HCT116 (cell line): ENCODE measurements around the gene PHF1. TPM values are rescaled to one million over a fixed set of nuclear protein-coding genes. Genes with fewer than 3 reads are reported as not detected.

Experiments
- ATAC-seq: fragments of 200-7000 bp; cut with Tn5 transposase; 2 replicates; pipeline ENCODE4 v1.9.1; 2020; ENCODE audit warnings: mild to moderate bottlenecking, moderate library complexity
- BruUV-seq: library from RNA; stranded (reverse); fragments of 400-500 nt; replicated peaks from 2 replicates; lab custom pipeline; 2021; lab: Mats Ljungman, UMichigan
- CTCF ChIA-PET: fragments of 300-600 bp; sonication (Branson Sonifier 250); formaldehyde crosslinking; loops from one replicate; lab custom pipeline; 2021; ENCODE audit warnings: antibody characterized with exemption; lab: Charles Lee
- POLR2A ChIA-PET: fragments of 300-600, 350-600 bp; sonication (Branson Sonifier 250); formaldehyde crosslinking; loops from one replicate; lab custom pipeline; 2021; ENCODE audit warnings: antibody characterized with exemption; lab: Charles Lee
- RAD21 ChIA-PET, 2 experiments: fragments of 300-600 bp; sonication (Branson Sonifier 250); formaldehyde crosslinking; loops; one replicate each; lab custom pipeline; 2023; ENCODE audit warnings: low total read pairs in 2 of 2; ENCODE audit not compliant: uncharacterized antibody in 2 of 2, unreplicated experiment in 2 of 2, low non-redundant PET in 1 of 2; lab: Charles Lee
- DNase-seq: peaks from one replicate; pipeline ENCODE4 v3.0.0-alpha.2; 2010; ENCODE audit warnings: low read depth, low spot score
- H2AFZ ChIP-seq: fragments of 200-600 bp; shearing (Covaris generic), sonication (generic); 2 replicates; pipeline ENCODE4 v1.6.1; 2017; ENCODE audit warnings: low read depth, mixed run types, mixed read lengths, antibody characterized with exemption, low read length; ENCODE audit not compliant: poor library complexity, severe bottlenecking
- H3K27ac ChIP-seq: 2 replicates; pipeline ENCODE4 v1.5.1; 2012; ENCODE audit warnings: low read depth, low read length
- H3K27me3 ChIP-seq: fragments of 200-600 bp; sonication (generic); 2 replicates; pipeline ENCODE4 v1.6.1; 2016; ENCODE audit warnings: mixed run types, low read length, mixed read lengths; ENCODE audit not compliant: insufficient read depth
- H3K36me3 ChIP-seq, 2 experiments: fragments of 200-500 bp in 1 of 2; fragments of 200-600 bp in 1 of 2; sonication (Bioruptor generic) in 1 of 2; sonication (generic) in 1 of 2; 2 replicates each; pipeline versions ENCODE4 v1.5.1 to v1.6.1; 2014 to 2016; ENCODE audit warnings: low read length in 2 of 2, inconsistent platforms in 1 of 2, mixed read lengths in 1 of 2, mixed run types in 1 of 2; ENCODE audit not compliant: insufficient read depth in 2 of 2, control insufficient read depth in 1 of 2
- H3K4me1 ChIP-seq, 2 experiments: fragments of 200-600 bp in 1 of 2; sonication (generic) in 1 of 2; 2 replicates each; pipeline versions ENCODE4 v1.5.1 to v1.6.1; 2012 to 2017; ENCODE audit warnings: low read length in 2 of 2, inconsistent platforms in 1 of 2, mild to moderate bottlenecking in 1 of 2, mixed read lengths in 1 of 2, mixed run types in 1 of 2, moderate library complexity in 1 of 2; ENCODE audit not compliant: insufficient read depth in 2 of 2, control insufficient read depth in 1 of 2
- H3K4me2 ChIP-seq: fragments of 200-600 bp; sonication (generic); 2 replicates; pipeline ENCODE4 v1.6.1; 2017; ENCODE audit warnings: mixed run types, low read length, mixed read lengths
- H3K4me3 ChIP-seq, 2 experiments: fragments of 200-600 bp in 1 of 2; sonication (generic) in 1 of 2; replicated peaks in 1 of 2; 2 replicates each; pipeline ENCODE4 v1.5.1; 2011 to 2016; ENCODE audit warnings: low read length in 2 of 2, control low read depth in 1 of 2, low read depth in 1 of 2, mild to moderate bottlenecking in 1 of 2, mixed read lengths in 1 of 2, mixed run types in 1 of 2
- H3K79me2 ChIP-seq: fragments of 200-600 bp; sonication (generic); 2 replicates; pipeline ENCODE4 v1.6.1; 2017; ENCODE audit warnings: mild to moderate bottlenecking, mixed run types, low read length, moderate library complexity, mixed read lengths; ENCODE audit not compliant: insufficient read depth
- H3K9ac ChIP-seq: fragments of 200-600 bp; sonication (generic); 2 replicates; pipeline ENCODE4 v1.6.1; 2016; ENCODE audit warnings: low read length, mixed read lengths
- H3K9me2 ChIP-seq: fragments of 200-600 bp; sonication (generic), shearing (Covaris generic); 2 replicates; pipeline ENCODE4 v1.6.1; 2017; ENCODE audit warnings: mixed run types, mild to moderate bottlenecking, moderate library complexity; ENCODE audit not compliant: insufficient read depth
- H3K9me3 ChIP-seq, 2 experiments: fragments of 200-500 bp in 1 of 2; fragments of 200-600 bp in 1 of 2; sonication (Bioruptor generic) in 1 of 2; sonication (generic) in 1 of 2; 2 replicates each; pipeline ENCODE4 v1.6.1; 2014 to 2017; ENCODE audit warnings: low read length in 2 of 2, mixed read lengths in 2 of 2, inconsistent platforms in 1 of 2, low read depth in 1 of 2, mild to moderate bottlenecking in 1 of 2, mixed run types in 1 of 2, moderate library complexity in 1 of 2; ENCODE audit not compliant: control insufficient read depth in 1 of 2, insufficient read depth in 1 of 2
- H4K20me1 ChIP-seq: fragments of 200-600 bp; sonication (generic), shearing (Covaris generic); 2 replicates; pipeline ENCODE4 v1.6.1; 2017; ENCODE audit warnings: mixed run types, mild to moderate bottlenecking, moderate library complexity; ENCODE audit not compliant: insufficient read depth
- CBX3 ChIP-seq: IDR thresholded peaks from 2 replicates; pipeline ENCODE4 v1.6.1; 2012; ENCODE audit warnings: low read depth
- CEBPB ChIP-seq: IDR thresholded peaks from 2 replicates; pipeline ENCODE4 v1.6.1; 2012; ENCODE audit warnings: low read depth
- EGR1 ChIP-seq: IDR thresholded peaks from 2 replicates; pipeline ENCODE4 v1.6.1; 2012; ENCODE audit warnings: low read depth
- ELF1 ChIP-seq: IDR thresholded peaks from 2 replicates; pipeline ENCODE4 v1.6.1; 2012; ENCODE audit warnings: low read depth, borderline replicate concordance
- JUND ChIP-seq: IDR thresholded peaks from 2 replicates; pipeline ENCODE4 v1.6.1; 2012
- POLR2A ChIP-seq: IDR thresholded peaks from 2 replicates; pipeline ENCODE4 v1.7.0; 2011; ENCODE audit warnings: borderline replicate concordance; ENCODE audit not compliant: insufficient read depth, insufficient read length; ENCODE audit errors: extremely low read depth
- POLR2AphosphoS5 ChIP-seq: IDR thresholded peaks from 2 replicates; pipeline ENCODE4 v1.6.1; 2011; ENCODE audit warnings: mild to moderate bottlenecking, low read depth, low read length, moderate library complexity
- SIN3A ChIP-seq: IDR thresholded peaks from 2 replicates; pipeline ENCODE4 v1.6.1; 2012; ENCODE audit warnings: low read depth
- SP1 ChIP-seq: IDR thresholded peaks from 2 replicates; pipeline ENCODE4 v1.6.1; 2012; ENCODE audit warnings: low read depth
- TCF7L2 ChIP-seq: IDR thresholded peaks from 2 replicates; pipeline ENCODE4 v1.7.0; 2011; ENCODE audit warnings: borderline replicate concordance, inconsistent platforms; ENCODE audit not compliant: insufficient read depth, insufficient read length; ENCODE audit errors: extremely low read depth
- ZFX ChIP-seq: fragments of 450-650 bp; IDR thresholded peaks from 2 replicates; pipeline ENCODE4 v1.6.1; 2017
- intact Hi-C: fragments of 100-400 bp; cut with micrococcal nuclease; formaldehyde crosslinking; loops from 2 replicates; pipeline ENCODE4 v1.10.0; 2022
- total RNA-seq: library from RNA; stranded (reverse); gene quantifications from one replicate; pipeline ENCODE4 v1.2.1, GENCODE V29; 2021; ENCODE audit not compliant: unreplicated experiment
- TF ChIP-seq, protein P1 (sequence below): IDR thresholded peaks from 2 replicates; pipeline ENCODE4 v1.6.1; 2011; ENCODE audit warnings: mild to moderate bottlenecking, low read length, moderate library complexity; ENCODE audit not compliant: insufficient replicate concordance; ENCODE audit errors: extremely low read depth
- TF ChIP-seq, protein P2 (sequence below): IDR thresholded peaks from 2 replicates; pipeline ENCODE4 v1.6.1; 2012

PHF1 gene
- total RNA-seq, 1 experiment from 2014 or later: 40.2 TPM

DNA sequence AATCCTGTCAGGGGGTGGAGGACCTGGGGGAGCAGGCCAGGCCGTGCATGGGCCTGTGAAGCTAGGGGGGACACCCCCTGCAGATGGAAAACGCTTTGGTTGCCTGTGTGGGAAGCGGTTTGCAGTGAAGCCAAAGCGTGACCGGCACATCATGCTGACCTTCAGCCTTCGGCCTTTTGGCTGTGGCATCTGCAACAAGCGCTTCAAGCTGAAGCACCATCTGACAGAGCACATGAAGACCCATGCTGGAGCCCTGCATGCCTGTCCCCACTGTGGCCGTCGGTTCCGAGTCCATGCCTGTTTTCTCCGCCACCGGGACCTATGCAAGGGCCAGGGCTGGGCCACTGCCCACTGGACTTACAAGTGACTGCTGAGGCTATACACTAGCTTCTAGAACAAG, 45.3 kb downstream of the PHF1 start:
- no TSS peak for BruUV-seq
- RAD21 ChIA-PET: no interaction called here
- H3K79me2 ChIP-seq: peaks cover 30% of the 10 kb centered on the region
- H3K9me2 ChIP-seq: no peaks in the 10 kb centered on the region
- H3K4me2 ChIP-seq: no peak overlapping the region
- intact Hi-C loops: no loop called here
- no peak for ATAC-seq
- no peak overlapping the region for H3K9ac ChIP-seq
- H2AFZ ChIP-seq: no peak overlapping the region
- no peaks in the 10 kb centered on the region for H4K20me1 ChIP-seq
- peaks cover 4 to 14% of the 10 kb centered on the region in 2 experiments; a peak in 3 of 4 replicates for H3K36me3 ChIP-seq
- peaks cover 5 to 11% of the 10 kb centered on the region in 2 experiments; a peak in 3 of 4 replicates for H3K4me1 ChIP-seq
- TF ChIP-seq CEBPB (no peak), SIN3A (no peak), CBX3 (no peak), POLR2AphosphoS5 (no peak), JUND (no peak), EGR1 (no peak), TCF7L2 (no peak), SP1 (no peak), ELF1 (no peak), ZFX (no peak), POLR2A (no peak)
- TF ChIP-seq, protein P1, sequence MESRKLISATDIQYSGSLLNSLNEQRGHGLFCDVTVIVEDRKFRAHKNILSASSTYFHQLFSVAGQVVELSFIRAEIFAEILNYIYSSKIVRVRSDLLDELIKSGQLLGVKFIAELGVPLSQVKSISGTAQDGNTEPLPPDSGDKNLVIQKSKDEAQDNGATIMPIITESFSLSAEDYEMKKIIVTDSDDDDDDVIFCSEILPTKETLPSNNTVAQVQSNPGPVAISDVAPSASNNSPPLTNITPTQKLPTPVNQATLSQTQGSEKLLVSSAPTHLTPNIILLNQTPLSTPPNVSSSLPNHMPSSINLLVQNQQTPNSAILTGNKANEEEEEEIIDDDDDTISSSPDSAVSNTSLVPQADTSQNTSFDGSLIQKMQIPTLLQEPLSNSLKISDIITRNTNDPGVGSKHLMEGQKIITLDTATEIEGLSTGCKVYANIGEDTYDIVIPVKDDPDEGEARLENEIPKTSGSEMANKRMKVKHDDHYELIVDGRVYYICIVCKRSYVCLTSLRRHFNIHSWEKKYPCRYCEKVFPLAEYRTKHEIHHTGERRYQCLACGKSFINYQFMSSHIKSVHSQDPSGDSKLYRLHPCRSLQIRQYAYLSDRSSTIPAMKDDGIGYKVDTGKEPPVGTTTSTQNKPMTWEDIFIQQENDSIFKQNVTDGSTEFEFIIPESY: no peak
- TF ChIP-seq, protein P2, sequence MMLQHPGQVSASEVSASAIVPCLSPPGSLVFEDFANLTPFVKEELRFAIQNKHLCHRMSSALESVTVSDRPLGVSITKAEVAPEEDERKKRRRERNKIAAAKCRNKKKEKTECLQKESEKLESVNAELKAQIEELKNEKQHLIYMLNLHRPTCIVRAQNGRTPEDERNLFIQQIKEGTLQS: no peak
- H3K27ac ChIP-seq: no peak overlapping the region
- POLR2A ChIA-PET: no interaction called here
- H3K9me3 ChIP-seq: no peaks in the 10 kb centered on the region
- no peak overlapping the region for H3K4me3 ChIP-seq
- DNase-seq: no peak
- CTCF ChIA-PET: no interaction called here
- H3K27me3 ChIP-seq: no peaks in the 10 kb centered on the region
